Fibroblast of lung (primary cell): Measurements from ENCODE around the gene TLR6. TPM values are rescaled to one million over a fixed set of nuclear protein-coding genes. Genes with fewer than 3 reads are reported as not detected.
"Not testable (repeated sequence)": the region's sequence is repeated elsewhere in the genome, so short reads cannot be mapped to it uniquely, and the experiment has no call there.

Source experiments
- DNase-seq, 2 donors: peaks; one replicate each; pipeline versions ENCODE4 v3.0.0 to v3.0.0-alpha.2; 2010; ENCODE audit warnings: low read depth in 2 of 2
- H2AFZ ChIP-seq: 2 replicates; pipeline ENCODE4 v1.5.1; 2012; ENCODE audit warnings: low read length, control low read depth, inconsistent platforms
- H3K27ac ChIP-seq: 2 replicates; pipeline ENCODE4 v1.5.1; 2011; ENCODE audit warnings: low read length, control low read depth; ENCODE audit not compliant: insufficient read depth
- H3K27me3 ChIP-seq: 2 replicates; pipeline ENCODE4 v1.5.1; 2011; ENCODE audit warnings: mild to moderate bottlenecking, low read length; ENCODE audit not compliant: control insufficient read depth, insufficient read depth
- H3K36me3 ChIP-seq: 2 replicates; pipeline ENCODE4 v1.5.1; 2011; ENCODE audit warnings: low read length; ENCODE audit not compliant: control insufficient read depth, insufficient read depth
- H3K4me1 ChIP-seq: 2 replicates; pipeline ENCODE4 v1.5.1; 2011; ENCODE audit warnings: low read length; ENCODE audit not compliant: control insufficient read depth, insufficient read depth; ENCODE audit errors: extremely low read depth
- H3K4me2 ChIP-seq: 2 replicates; pipeline ENCODE4 v1.5.1; 2011; ENCODE audit warnings: low read length, control low read depth; ENCODE audit not compliant: insufficient read depth; ENCODE audit errors: extremely low read depth
- H3K4me3 ChIP-seq, 4 experiments: fragments of 200-600 bp in 1 of 4; sonication (generic) in 1 of 4; replicated peaks in 1 of 4; 2 replicates each; pipeline ENCODE4 v1.5.1; 2011 to 2016; ENCODE audit warnings: low read length in 4 of 4, low read depth in 3 of 4, mild to moderate bottlenecking in 3 of 4, control low read depth in 2 of 4, inconsistent platforms in 1 of 4, mixed read lengths in 1 of 4; ENCODE audit not compliant: insufficient read depth in 1 of 4; ENCODE audit errors: control extremely low read depth in 1 of 4
- H3K79me2 ChIP-seq: 2 replicates; pipeline ENCODE4 v1.5.1; 2012; ENCODE audit warnings: mild to moderate bottlenecking, low read length, inconsistent platforms; ENCODE audit not compliant: control insufficient read depth, insufficient read depth
- H3K9ac ChIP-seq: 2 replicates; pipeline ENCODE4 v1.5.1; 2011; ENCODE audit warnings: mild to moderate bottlenecking, low read length, control low read depth; ENCODE audit not compliant: insufficient read depth
- H3K9me3 ChIP-seq: 2 replicates; pipeline ENCODE4 v1.5.1; 2012; ENCODE audit warnings: low read depth, low read length; ENCODE audit not compliant: control insufficient read depth, insufficient read depth
- H4K20me1 ChIP-seq: 2 replicates; pipeline ENCODE4 v1.5.1; 2011; ENCODE audit warnings: low read length; ENCODE audit not compliant: control insufficient read depth, insufficient read depth; ENCODE audit errors: extremely low read depth
- CTCF ChIP-seq, 2 donors: IDR thresholded peaks in 1 of 2; conservative IDR thresholded peaks in 1 of 2; 1 replicate in 1 of 2; 2 replicates in 1 of 2; pipeline ENCODE4 v1.5.1; 2011 to 2012; ENCODE audit warnings: low read length in 2 of 2, control low read depth in 1 of 2, inconsistent platforms in 1 of 2, low read depth in 1 of 2, mild to moderate bottlenecking in 1 of 2
- EZH2 ChIP-seq: IDR thresholded peaks from 2 replicates; pipeline ENCODE4 v1.5.1; 2012; ENCODE audit warnings: low read length, control low read depth, mild to moderate bottlenecking; ENCODE audit errors: missing control alignments
- polyA plus RNA-seq, 2 donors: library from polyadenylated mRNA; depleted of rRNA in 1 of 2; stranded (reverse) in 1 of 2; unstranded in 1 of 2; fragments of >200 nt; gene quantifications; 2 replicates each; pipeline ENCODE4 v1.2.1, GENCODE V29; 2011 to 2012; ENCODE audit warnings: missing spikeins in 1 of 2
- total RNA-seq: library from RNA; depleted of rRNA; stranded (reverse); fragments of >200 nt; gene quantifications from 2 replicates; pipeline ENCODE4 v1.2.1, GENCODE V29; 2014

The TLR6 gene
- total and polyA plus RNA-seq, 2 donors (not counting 1 experiment from before 2014, with no cell fraction given) = 1.9 to 2.3 TPM

- no peak for DNase-seq
- no peaks in the 10 kb centered on the region for H3K79me2 ChIP-seq
- no peak overlapping the region for H3K4me2 ChIP-seq
- no peaks in the 10 kb centered on the region for H4K20me1 ChIP-seq
- no peak overlapping the region for H3K9ac ChIP-seq
- no peak overlapping the region for H3K27ac ChIP-seq
- no peaks in the 10 kb centered on the region for H3K9me3 ChIP-seq
- H3K4me1 ChIP-seq = no peaks in the 10 kb centered on the region
- no peak overlapping the region for H2AFZ ChIP-seq
- TF ChIP-seq EZH2 = no peak
- no peak for TF ChIP-seq CTCF (conservative IDR thresholded peaks at IDR 0.05 in 1 of 2, IDR thresholded peaks at IDR 0.05 in 1 of 2; ENCODE audit: low read depth in 1 of 2, low read length in 2 of 2)
- no peaks in the 10 kb centered on the region for H3K36me3 ChIP-seq
- peaks cover 3% of the 10 kb centered on the region for H3K27me3 ChIP-seq
- H3K4me3 ChIP-seq = no peak overlapping the region
Observed at GRCh38 chr4:38780833-38781484, 75.7 kb downstream of the TLR6 start.

DNA sequence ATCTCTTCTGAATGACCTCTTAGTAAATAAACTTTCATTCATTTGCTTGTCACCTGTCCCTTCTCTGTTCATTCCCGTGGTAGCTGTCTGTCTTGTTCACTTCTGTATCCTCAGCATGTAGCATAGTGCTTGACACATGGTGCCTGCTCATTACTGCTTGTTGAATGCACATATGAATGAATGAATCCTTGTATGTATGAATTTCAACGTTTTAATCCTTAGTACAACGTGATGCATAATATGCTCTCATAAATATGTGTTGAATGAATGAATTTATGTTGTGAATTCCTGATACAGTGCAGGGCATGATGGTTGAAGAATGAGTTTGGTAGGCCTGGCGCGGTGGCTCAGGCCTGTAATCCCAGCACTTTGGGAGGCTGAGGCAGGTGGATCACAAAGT is 76.8 kb downstream of the TLR6 start:
- Histone ChIP-seq H3K9me3 (no peaks in the 10 kb centered on the region), H3K4me3 (no peak overlapping the region), H3K27ac (no peak overlapping the region), H3K27me3 (peaks cover 4% of the 10 kb centered on the region), H3K9ac (no peak overlapping the region), H3K79me2 (no peaks in the 10 kb centered on the region), H3K36me3 (no peaks in the 10 kb centered on the region), H2AFZ (no peak overlapping the region), H3K4me1 (no peaks in the 10 kb centered on the region), H3K4me2 (no peak overlapping the region), H4K20me1 (no peaks in the 10 kb centered on the region)
- TF ChIP-seq CTCF (conservative IDR thresholded peaks at IDR 0.05 in 1 of 2, IDR thresholded peaks at IDR 0.05 in 1 of 2; ENCODE audit: low read depth in 1 of 2, low read length in 2 of 2) (no peak), EZH2 (no peak)
- no peak for DNase-seq

GRCh38 chr4:38777925-38778324 is 78.7 kb downstream of the TLR6 start:
- not testable (repeated sequence) for H3K9me3 ChIP-seq, H4K20me1 ChIP-seq, H2AFZ ChIP-seq, H3K36me3 ChIP-seq, H3K4me3 ChIP-seq, H3K4me2 ChIP-seq, H3K79me2 ChIP-seq, H3K27ac ChIP-seq, H3K4me1 ChIP-seq, H3K27me3 ChIP-seq, DNase-seq, H3K9ac ChIP-seq
